Measurements from ENCODE around the gene SPATA31D1.
"Not testable (repeated sequence)": the region's sequence is repeated elsewhere in the genome, so short reads cannot be mapped to it uniquely, and the experiment has no call there.

The SPATA31D1 gene

DNA sequence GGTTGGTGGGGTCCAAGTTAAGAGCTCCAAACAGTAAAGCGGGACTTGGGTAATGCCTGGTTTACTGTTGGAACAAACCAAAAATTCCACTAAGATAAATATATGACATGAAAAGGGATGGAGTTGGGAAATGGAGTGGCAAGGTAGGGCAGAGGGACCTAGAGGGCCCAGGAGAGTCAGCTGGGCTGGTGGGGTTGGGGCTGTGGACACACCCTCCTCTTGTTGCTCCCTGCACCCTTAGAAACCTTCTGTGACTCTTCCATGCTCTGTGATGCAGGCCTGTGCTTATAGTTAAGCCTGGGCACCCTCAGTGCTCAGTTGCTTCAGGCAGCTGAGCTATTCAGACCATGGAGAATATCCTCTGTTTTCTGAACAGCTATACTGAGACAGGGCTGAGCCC, at the start of gene SPATA31D1:
Gene SPATA31D1 (plus strand): TSS at position 301 of the 400 bp plus-strand sequence. CDS start 47 bp downstream, at position 348.
- not testable (repeated sequence) for DNase-seq (ENCODE audit: low spot score)

- DNase-seq (ENCODE audit: low spot score) = not testable (repeated sequence)
Observed at GRCh38 chr9:81943393-81943792, 45.2 kb upstream of the SPATA31D1 start, which contains the start of gene SPATA31D3. Gene SPATA31D3 (plus strand): TSS chr9:81943500. CDS start chr9:81943586, 86 bp downstream.

- not testable (repeated sequence) for DNase-seq (ENCODE audit: low spot score)
Observed at GRCh38 chr9:81948650-81949049, 39.9 kb upstream of the SPATA31D1 start.

DNA sequence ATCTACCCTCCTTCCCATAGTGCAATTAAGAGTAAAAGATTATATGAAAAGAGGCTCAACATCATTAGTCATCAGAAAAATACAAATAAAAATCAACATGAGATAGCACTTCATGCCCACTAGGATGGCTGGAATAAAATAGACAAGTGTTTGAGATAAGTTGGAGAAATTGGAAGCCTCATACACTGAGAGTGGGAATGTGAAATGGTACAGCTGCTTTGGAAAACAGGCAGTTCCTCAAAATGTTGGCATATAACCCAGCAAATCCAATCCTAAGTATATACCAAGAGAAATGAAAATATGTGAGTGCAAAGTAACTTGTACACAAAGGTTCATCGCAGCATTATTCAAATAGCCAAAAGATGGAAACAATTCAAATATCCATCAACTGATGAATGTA, 35.5 kb upstream of the SPATA31D1 start:
- DNase-seq (ENCODE audit: low spot score) = no peak

DNA sequence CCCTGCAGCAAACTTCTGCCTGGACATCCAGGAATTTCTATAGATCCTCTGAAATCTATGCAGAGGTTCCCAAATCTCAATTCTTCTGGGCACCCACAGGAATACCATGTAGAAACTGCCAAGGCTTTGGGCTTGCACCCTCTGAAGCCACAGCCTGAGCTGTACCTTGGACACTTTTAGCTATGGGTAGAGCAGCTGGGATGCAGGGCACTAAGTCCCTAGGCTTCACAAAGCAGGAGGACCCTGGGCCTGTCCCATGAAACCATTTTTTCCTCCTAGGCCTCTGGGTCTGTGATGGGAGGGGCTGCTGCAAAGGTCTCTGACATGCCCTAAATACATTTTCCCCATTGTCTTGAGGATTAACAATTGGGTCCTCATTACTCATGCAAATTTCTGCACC, 32.9 kb upstream of the SPATA31D1 start:
- no peak for DNase-seq (ENCODE audit: low spot score)

- DNase-seq (ENCODE audit: low spot score) = no peak
Observed at GRCh38 chr9:81964218-81965171, 24.1 kb upstream of the SPATA31D1 start.

GRCh38 chr9:81968026-81968425, 20.5 kb upstream of the SPATA31D1 start:
- no peak for DNase-seq (ENCODE audit: low spot score)

GRCh38 chr9:81969971-81970370, 18.6 kb upstream of the SPATA31D1 start:
- no peak for DNase-seq (ENCODE audit: low spot score)

DNA sequence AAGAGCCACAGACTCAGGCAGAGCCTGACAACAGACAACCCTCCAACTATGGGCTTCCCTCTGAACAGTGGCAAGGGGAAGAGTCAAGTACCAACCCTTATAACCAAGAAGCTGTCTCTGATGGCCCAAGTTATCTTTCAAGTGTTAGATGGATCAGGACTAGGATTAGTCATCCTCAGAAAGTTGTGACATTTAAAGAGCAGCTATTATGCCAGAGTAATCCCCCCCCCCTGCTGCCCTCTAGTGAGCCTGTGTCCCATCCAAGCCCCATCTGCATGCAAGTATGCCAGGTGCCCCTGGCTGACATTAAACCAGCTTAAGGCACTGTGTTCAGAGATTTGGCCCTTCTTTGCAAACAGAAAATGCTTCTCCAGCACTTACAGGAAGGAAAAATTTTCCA, 16.8 kb upstream of the SPATA31D1 start:
- no peak for DNase-seq (ENCODE audit: low spot score)

DNA sequence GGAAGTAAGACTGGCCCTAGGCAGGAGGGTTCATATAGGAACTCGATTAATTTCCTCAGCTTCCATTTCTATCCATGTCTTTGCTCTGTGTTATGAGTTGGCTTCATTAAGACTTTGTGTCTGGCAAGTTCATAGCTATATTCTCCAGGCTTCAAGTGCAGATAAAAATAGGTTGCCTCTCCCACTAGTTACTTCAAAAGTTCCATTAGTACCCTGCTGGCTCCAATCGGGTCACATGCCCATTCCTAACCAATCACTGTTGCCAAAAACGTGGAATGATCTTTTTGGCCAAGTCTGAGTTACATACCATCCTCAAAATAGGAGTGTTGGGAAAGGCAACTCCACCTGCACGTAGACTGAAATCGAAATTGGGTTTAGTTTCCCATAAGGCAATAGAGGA, 13.8 kb upstream of the SPATA31D1 start:
- no peak for DNase-seq (ENCODE audit: low spot score)

DNA sequence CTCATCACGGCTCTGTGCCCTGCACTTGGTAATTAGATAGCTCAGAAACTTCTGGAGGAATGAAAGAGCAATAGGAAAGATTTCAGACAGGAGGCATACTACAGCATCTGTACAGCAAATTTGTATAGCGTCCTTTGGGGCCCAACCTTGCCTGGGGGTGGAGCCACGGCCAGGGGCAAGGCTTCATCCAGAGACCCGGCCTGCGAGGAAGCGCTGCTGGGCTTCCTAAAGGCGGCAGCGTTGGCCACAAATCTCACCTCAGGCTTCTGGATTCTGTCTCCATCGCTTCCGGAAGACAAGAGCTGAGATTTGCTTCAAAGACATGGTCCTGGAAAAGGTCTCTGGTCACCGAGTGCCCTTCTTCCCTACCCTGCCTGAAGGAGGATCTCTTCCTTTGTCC, 12.2 kb upstream of the SPATA31D1 start:
- no peak for DNase-seq (ENCODE audit: low spot score)

DNA sequence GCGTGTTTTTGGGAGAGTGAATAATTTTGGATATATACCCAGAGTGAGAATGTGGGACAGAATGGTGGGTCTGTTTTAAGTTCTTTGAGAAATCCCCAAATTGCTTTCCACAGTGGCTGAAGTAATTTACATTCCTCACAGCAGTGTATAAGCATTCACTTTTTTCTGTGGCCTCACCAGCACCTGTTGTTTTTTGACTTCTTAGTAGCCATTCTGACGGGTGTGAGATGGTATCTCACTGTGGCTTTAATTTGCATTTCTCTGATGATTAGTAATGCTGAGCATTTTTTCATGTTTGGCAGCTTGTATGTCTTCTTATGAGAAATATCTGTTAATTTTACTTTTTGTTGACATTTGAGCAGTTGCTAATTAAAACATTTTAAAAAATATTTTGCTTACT, 9.4 kb upstream of the SPATA31D1 start:
- DNase-seq (ENCODE audit: low spot score) = no peak

- no peak for DNase-seq (ENCODE audit: low spot score)
Observed at GRCh38 chr9:81980568-81980967, 8.0 kb upstream of the SPATA31D1 start.

DNA sequence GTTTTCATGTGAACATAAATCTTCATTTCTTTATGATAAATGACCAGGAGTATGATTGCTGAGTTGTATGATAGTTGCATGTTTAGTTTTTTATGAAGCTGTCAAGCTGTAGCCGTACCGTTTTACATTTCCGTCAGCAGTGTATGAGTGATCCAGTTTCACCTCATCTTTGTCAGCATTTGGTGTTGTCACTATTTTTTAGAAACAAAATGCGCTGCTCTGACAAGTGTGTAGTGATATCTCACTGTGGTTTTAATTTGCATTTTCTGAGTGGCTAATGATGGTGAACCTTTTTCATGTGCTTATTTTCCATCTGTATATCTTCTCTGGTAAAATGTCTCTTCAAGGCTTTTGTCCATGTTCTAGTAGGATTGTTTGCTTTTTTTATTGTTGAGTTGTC, 6.7 kb upstream of the SPATA31D1 start:
- DNase-seq (ENCODE audit: low spot score) = no peak

- DNase-seq (ENCODE audit: low spot score) = no peak
Observed at GRCh38 chr9:81984928-81985327, 3.6 kb upstream of the SPATA31D1 start.

GRCh38 chr9:81986051-81986450, 2.5 kb upstream of the SPATA31D1 start:
- no peak for DNase-seq (ENCODE audit: low spot score)

- no peak for DNase-seq (ENCODE audit: low spot score)
Observed at GRCh38 chr9:81989700-81990099, 1.1 kb downstream of the SPATA31D1 start.

- no peak for DNase-seq (ENCODE audit: low spot score)
Observed at GRCh38 chr9:81993656-81994055, 5.1 kb downstream of the SPATA31D1 start.

DNA sequence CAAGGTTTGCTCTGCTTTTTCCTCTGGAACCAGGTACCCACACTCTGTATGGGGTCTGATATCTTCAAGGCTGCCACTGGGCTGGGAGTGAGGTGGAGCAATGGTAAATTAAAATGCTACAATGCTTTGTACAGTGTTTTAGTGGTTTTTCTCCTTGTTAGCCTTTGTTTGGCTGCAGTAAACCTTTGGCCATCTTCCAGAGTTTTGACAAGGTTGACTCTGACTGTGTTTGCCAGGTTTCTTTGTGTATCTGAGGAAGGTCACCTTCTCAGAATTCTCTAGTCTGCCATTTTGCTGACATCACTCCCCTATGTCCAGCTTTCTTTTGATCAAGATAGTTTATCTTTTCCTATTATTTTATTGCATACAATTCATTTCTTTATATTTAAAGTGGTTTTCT, 11.2 kb downstream of the SPATA31D1 start:
- no peak for DNase-seq (ENCODE audit: low spot score)

GRCh38 chr9:82010711-82011110, 22.1 kb downstream of the SPATA31D1 start:
- DNase-seq (ENCODE audit: low spot score) = no peak

- no peak for DNase-seq (ENCODE audit: low spot score)
Observed at GRCh38 chr9:82011133-82011532, 22.6 kb downstream of the SPATA31D1 start.

- no peak for DNase-seq (ENCODE audit: low spot score)
Observed at GRCh38 chr9:82012276-82012675, 23.7 kb downstream of the SPATA31D1 start.

DNA sequence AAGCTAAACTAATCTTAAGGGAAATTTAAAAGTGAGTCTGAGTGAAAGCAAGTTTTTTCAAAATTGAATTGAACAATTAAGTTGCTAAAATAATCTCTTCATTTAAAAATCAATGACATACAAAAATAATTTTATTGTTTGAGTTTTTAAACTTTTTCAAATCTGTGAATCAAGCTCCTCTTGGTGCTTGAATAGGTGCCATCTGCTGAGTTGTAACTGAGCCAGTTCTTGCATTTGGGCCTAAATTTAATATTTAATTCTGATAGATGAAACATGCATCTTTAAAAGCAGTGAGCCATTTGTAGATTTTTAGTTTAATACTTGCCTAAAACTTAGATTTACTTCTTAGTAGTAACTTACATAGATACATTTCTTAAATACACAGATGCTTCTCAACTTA, 31.8 kb downstream of the SPATA31D1 start:
- DNase-seq (ENCODE audit: low spot score) = no peak

GRCh38 chr9:82021198-82021597, 32.6 kb downstream of the SPATA31D1 start:
- no peak for DNase-seq (ENCODE audit: low spot score)

All from germinal center (tissue), 1 donor.